ENCODE data around the gene CNOT1.

Gene CNOT1

GRCh38 chr16:58563775-58564174 is 65.9 kb downstream of the CNOT1 start:
- Histone ChIP-seq H3K27ac (ENCODE audit: low read depth, low read length, poor library complexity, severe bottlenecking) (no peak overlapping the region), H3K4me1 (ENCODE audit: insufficient read depth, low read length, severe bottlenecking) (no peaks in the 10 kb centered on the region), H3K9me3 (ENCODE audit: low read length) (no peaks in the 10 kb centered on the region), H3K4me3 (ENCODE audit: low read depth, low read length, poor library complexity, severe bottlenecking) (no peak overlapping the region), H3K36me3 (ENCODE audit: insufficient read depth, low read length) (peaks cover 95% of the 10 kb centered on the region), H3K27me3 (ENCODE audit: insufficient read depth, low read length) (no peaks in the 10 kb centered on the region), H4K20me1 (ENCODE audit: insufficient read depth, low read length) (no peaks in the 10 kb centered on the region), H3K9me2 (ENCODE audit: low read depth, low read length) (no peaks in the 10 kb centered on the region), H3K9ac (ENCODE audit: low read length) (no peak overlapping the region), H2AFZ (ENCODE audit: low read length) (no peak overlapping the region), H3K79me2 (ENCODE audit: insufficient read depth, low read length) (peaks cover 43% of the 10 kb centered on the region), H3F3A (ENCODE audit: insufficient read depth, low read length) (peaks cover 7% of the 10 kb centered on the region; the same call in 1 of the 2 replicates), H3K4me2 (ENCODE audit: low read length) (no peak overlapping the region)
- no peak for TF ChIP-seq EZH2 (IDR thresholded peaks at IDR 0.05; ENCODE audit: borderline replicate concordance, low read length)
- TF ChIP-seq, protein P1, sequence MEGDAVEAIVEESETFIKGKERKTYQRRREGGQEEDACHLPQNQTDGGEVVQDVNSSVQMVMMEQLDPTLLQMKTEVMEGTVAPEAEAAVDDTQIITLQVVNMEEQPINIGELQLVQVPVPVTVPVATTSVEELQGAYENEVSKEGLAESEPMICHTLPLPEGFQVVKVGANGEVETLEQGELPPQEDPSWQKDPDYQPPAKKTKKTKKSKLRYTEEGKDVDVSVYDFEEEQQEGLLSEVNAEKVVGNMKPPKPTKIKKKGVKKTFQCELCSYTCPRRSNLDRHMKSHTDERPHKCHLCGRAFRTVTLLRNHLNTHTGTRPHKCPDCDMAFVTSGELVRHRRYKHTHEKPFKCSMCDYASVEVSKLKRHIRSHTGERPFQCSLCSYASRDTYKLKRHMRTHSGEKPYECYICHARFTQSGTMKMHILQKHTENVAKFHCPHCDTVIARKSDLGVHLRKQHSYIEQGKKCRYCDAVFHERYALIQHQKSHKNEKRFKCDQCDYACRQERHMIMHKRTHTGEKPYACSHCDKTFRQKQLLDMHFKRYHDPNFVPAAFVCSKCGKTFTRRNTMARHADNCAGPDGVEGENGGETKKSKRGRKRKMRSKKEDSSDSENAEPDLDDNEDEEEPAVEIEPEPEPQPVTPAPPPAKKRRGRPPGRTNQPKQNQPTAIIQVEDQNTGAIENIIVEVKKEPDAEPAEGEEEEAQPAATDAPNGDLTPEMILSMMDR (IDR thresholded peaks at IDR 0.05; ENCODE audit: low read length), result no peak

DNA sequence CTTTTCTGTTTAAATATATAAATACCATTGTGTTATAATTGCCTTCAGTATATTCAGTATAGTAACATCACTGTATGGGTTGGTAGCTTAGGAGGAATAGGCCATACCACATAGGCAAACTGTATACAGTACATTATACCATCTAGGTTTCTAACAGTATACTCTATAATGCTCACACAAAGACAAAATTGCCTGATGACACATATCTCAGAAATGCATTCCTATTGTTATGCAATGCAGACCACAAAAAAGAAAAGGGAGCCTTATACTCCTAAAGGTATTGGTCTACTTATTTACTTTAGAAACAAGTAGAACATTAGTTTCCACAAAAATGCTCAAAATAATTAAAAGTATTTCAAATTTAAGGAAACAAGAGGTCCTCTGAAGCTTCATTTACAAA is 66.4 kb downstream of the CNOT1 start:
- Histone ChIP-seq H3F3A (ENCODE audit: insufficient read depth, low read length) (peaks cover 7% of the 10 kb centered on the region; the same call in 1 of the 2 replicates), H3K4me1 (ENCODE audit: insufficient read depth, low read length, severe bottlenecking) (no peaks in the 10 kb centered on the region), H4K20me1 (ENCODE audit: insufficient read depth, low read length) (no peaks in the 10 kb centered on the region), H3K36me3 (ENCODE audit: insufficient read depth, low read length) (peaks cover 96% of the 10 kb centered on the region), H3K4me2 (ENCODE audit: low read length) (no peak overlapping the region), H2AFZ (ENCODE audit: low read length) (no peak overlapping the region), H3K4me3 (ENCODE audit: low read depth, low read length, poor library complexity, severe bottlenecking) (no peak overlapping the region), H3K9me2 (ENCODE audit: low read depth, low read length) (no peaks in the 10 kb centered on the region), H3K79me2 (ENCODE audit: insufficient read depth, low read length) (peaks cover 43% of the 10 kb centered on the region), H3K27me3 (ENCODE audit: insufficient read depth, low read length) (no peaks in the 10 kb centered on the region), H3K27ac (ENCODE audit: low read depth, low read length, poor library complexity, severe bottlenecking) (no peak overlapping the region), H3K9ac (ENCODE audit: low read length) (no peak overlapping the region), H3K9me3 (ENCODE audit: low read length) (no peaks in the 10 kb centered on the region)
- TF ChIP-seq, protein P1 (IDR thresholded peaks at IDR 0.05; ENCODE audit: low read length), result no peak
- no peak for TF ChIP-seq EZH2 (IDR thresholded peaks at IDR 0.05; ENCODE audit: borderline replicate concordance, low read length)

GRCh38 chr16:58556678-58557077 is 72.9 kb downstream of the CNOT1 start:
- peaks cover 100% of the 10 kb centered on the region for H3K36me3 ChIP-seq (ENCODE audit: insufficient read depth, low read length)
- H3K4me3 ChIP-seq (ENCODE audit: low read depth, low read length, poor library complexity, severe bottlenecking), result no peak overlapping the region
- H3K27me3 ChIP-seq (ENCODE audit: insufficient read depth, low read length), result no peaks in the 10 kb centered on the region
- no peak overlapping the region for H3K27ac ChIP-seq (ENCODE audit: low read depth, low read length, poor library complexity, severe bottlenecking)
- no peaks in the 10 kb centered on the region for H3K9me2 ChIP-seq (ENCODE audit: low read depth, low read length)
- H3K9ac ChIP-seq (ENCODE audit: low read length), result no peak overlapping the region
- H3K4me2 ChIP-seq (ENCODE audit: low read length), result no peak overlapping the region
- H4K20me1 ChIP-seq (ENCODE audit: insufficient read depth, low read length), result no peaks in the 10 kb centered on the region
- no peaks in the 10 kb centered on the region for H3K4me1 ChIP-seq (ENCODE audit: insufficient read depth, low read length, severe bottlenecking)
- no peaks in the 10 kb centered on the region; the same call in 1 of the 2 replicates for H3F3A ChIP-seq (ENCODE audit: insufficient read depth, low read length)
- no peaks in the 10 kb centered on the region for H3K9me3 ChIP-seq (ENCODE audit: low read length)
- H2AFZ ChIP-seq (ENCODE audit: low read length), result no peak overlapping the region
- H3K79me2 ChIP-seq (ENCODE audit: insufficient read depth, low read length), result no peaks in the 10 kb centered on the region
- TF ChIP-seq, protein P1 (IDR thresholded peaks at IDR 0.05; ENCODE audit: low read length), result no peak
- TF ChIP-seq EZH2 (IDR thresholded peaks at IDR 0.05; ENCODE audit: borderline replicate concordance, low read length), result no peak

All from OCI-LY1 (cell line).